Ishikawa (cell line): ENCODE data around the gene SOBP.

Source experiments
- CEBPB ChIP-seq: IDR thresholded peaks from 2 replicates; pipeline ENCODE4 v1.6.1; 2012
- CREB1 ChIP-seq: IDR thresholded peaks from 2 replicates; pipeline ENCODE4 v1.6.1; 2012; ENCODE audit warnings: low read depth
- EGR1 ChIP-seq: IDR thresholded peaks from 2 replicates; pipeline ENCODE4 v1.6.1; 2012
- EP300 ChIP-seq: IDR thresholded peaks from 2 replicates; pipeline ENCODE4 v1.6.1; 2012; ENCODE audit warnings: borderline replicate concordance
- FOXM1 ChIP-seq: IDR thresholded peaks from 2 replicates; pipeline ENCODE4 v1.6.1; 2012; ENCODE audit warnings: low read depth, borderline replicate concordance
- MAX ChIP-seq: IDR thresholded peaks from 2 replicates; pipeline ENCODE4 v1.6.1; 2012
- NFIC ChIP-seq: IDR thresholded peaks from 2 replicates; pipeline ENCODE4 v1.6.1; 2012
- RAD21 ChIP-seq: IDR thresholded peaks from 2 replicates; pipeline ENCODE4 v1.6.1; 2012; ENCODE audit warnings: low read depth
- REST ChIP-seq: IDR thresholded peaks from 2 replicates; pipeline ENCODE4 v1.6.1; 2012; ENCODE audit warnings: low read depth, mild to moderate bottlenecking
- TAF1 ChIP-seq: IDR thresholded peaks from 2 replicates; pipeline ENCODE4 v1.6.1; 2012; ENCODE audit warnings: low read depth, mild to moderate bottlenecking
- TCF12 ChIP-seq: IDR thresholded peaks from 2 replicates; pipeline ENCODE4 v1.6.1; 2012; ENCODE audit warnings: low read depth
- TEAD4 ChIP-seq: IDR thresholded peaks from 2 replicates; pipeline ENCODE4 v1.6.1; 2012
- USF1 ChIP-seq: IDR thresholded peaks from 2 replicates; pipeline ENCODE4 v1.6.1; 2012
- YY1 ChIP-seq: IDR thresholded peaks from 2 replicates; pipeline ENCODE4 v1.6.1; 2012; ENCODE audit warnings: low read depth
- ZBTB7A ChIP-seq: IDR thresholded peaks from 2 replicates; pipeline ENCODE4 v1.6.1; 2012; ENCODE audit warnings: low read depth

The SOBP gene

DNA sequence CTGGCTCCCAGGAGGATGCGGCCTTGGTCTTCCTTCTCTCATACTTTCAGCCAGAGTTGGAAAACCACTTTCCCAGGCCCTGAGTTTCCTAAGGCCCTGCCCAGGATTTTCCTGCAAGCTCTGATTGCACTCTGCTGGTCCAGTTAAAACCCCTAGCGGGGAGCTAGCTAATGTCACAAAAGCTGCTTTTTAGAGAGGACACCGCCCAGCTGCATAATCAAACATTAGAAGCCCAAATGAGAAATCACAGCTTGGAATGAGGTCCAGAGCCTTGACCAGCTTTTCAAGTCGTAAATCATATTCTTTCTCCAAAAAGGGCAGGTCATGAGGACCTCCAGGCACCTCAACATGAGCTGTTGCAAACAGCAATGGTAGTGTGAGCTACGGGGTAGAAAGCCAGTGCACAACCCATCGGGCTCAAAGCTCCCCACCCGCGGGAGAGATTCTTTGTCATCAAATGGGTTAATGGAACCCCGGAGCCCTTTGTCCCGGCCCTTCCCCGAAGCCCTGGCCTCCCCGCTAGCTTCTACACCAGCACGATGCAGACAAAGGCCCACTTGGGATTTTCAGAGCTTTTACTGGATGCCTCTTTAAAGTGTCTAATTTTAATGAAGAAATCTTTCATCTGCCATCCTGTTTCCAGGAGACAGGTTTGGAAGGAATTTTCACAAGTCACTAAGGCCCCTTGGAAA, 200.2 kb downstream of the SOBP start:
- no peak for TF ChIP-seq EP300
- TF ChIP-seq ZBTB7A = no peak
- TF ChIP-seq EGR1 = no peak
- no peak for TF ChIP-seq NFIC
- TF ChIP-seq TEAD4 = no peak
- no peak for TF ChIP-seq TAF1
- no peak for TF ChIP-seq CREB1
- no peak for TF ChIP-seq CEBPB
- TF ChIP-seq USF1 = no peak

DNA sequence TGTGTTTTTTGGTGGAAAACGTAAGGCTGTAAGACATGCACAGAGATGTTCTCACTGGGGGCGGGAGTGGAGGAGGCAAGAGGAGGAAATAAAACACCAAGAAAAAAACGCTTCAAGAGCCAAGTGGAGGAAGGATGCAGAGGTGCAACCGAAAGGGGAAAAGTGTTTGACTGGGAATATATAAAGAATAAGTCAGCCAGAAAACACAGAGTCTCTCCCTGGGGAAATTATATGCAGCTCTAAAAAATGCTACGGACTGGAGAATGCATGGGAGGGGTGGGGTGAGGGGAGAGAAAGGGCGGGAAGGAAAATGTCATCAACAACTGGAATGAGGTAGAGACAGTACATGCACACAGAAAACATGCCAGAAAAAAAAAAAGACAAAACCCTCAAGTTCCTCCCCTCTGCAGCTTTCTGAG, 200.7 kb downstream of the SOBP start:
- TF ChIP-seq ZBTB7A (no peak), EGR1 (no peak), NFIC (no peak), CREB1 (no peak), TEAD4 (no peak), RAD21 (no peak), MAX (no peak), TCF12 (no peak), FOXM1 (no peak), CEBPB (no peak), USF1 (no peak), YY1 (no peak), TAF1 (no peak), EP300 (no peak), REST (no peak)

GRCh38 chr6:107691062-107691751, 201.3 kb downstream of the SOBP start:
- no peak for TF ChIP-seq TAF1
- TF ChIP-seq NFIC = no peak
- TF ChIP-seq EGR1 = no peak
- no peak for TF ChIP-seq TCF12
- no peak for TF ChIP-seq YY1
- no peak for TF ChIP-seq MAX
- TF ChIP-seq RAD21 = no peak
- TF ChIP-seq FOXM1 = no peak

DNA sequence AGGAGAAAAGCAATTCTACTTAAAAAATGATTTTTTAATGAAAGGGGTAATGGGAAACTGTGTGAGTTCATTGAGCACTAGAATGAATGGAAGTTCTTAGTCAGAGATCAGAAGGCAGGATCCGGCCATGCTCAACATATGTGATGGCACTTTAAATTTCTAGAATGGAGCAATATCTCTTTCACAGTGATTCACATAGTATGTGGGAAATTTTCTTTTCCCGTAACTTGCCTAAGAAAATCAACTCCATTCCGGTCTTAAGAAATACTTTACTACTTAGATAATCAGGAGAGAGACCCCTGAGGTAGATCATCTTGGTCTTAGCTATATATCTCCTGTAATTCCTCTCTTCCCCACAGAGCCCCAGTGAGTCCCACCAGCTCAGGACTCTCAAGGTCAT, 202.4 kb downstream of the SOBP start:
- TF ChIP-seq ZBTB7A = no peak
- no peak for TF ChIP-seq CEBPB
- TF ChIP-seq USF1 = no peak
- no peak for TF ChIP-seq EP300
- TF ChIP-seq FOXM1 = no peak
- no peak for TF ChIP-seq RAD21
- no peak for TF ChIP-seq MAX
- no peak for TF ChIP-seq TAF1
- no peak for TF ChIP-seq TEAD4
- TF ChIP-seq YY1 = no peak
- no peak for TF ChIP-seq EGR1
- no peak for TF ChIP-seq CREB1
- TF ChIP-seq TCF12 = no peak
- no peak for TF ChIP-seq NFIC
- TF ChIP-seq REST = no peak
